ENCODE data around the gene SHROOM3. TPM values are rescaled to one million over a fixed set of nuclear protein-coding genes. Genes with fewer than 3 reads are reported as not detected.

Gene SHROOM3
- total and polyA plus RNA-seq, 8 donors = 6.1 to 212 (median 77.6) TPM

DNA sequence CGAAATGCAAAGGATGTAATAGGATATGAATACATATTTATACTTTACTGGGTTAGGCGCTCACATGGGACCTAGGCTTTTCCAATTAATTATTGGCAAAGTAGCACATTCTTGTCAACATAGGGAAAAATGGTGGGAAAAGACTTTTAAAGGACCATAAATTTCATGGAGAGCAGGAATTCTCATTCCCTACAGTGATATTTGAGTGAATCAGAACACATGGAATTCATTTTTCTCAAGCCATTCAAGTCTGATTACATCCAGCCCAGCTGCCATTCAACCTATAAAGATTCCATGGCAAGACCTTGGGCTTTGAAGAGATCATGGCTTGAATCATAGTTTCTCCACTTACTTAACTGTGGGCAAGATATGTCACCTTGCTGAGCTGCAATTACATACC is 312.5 kb downstream of the SHROOM3 start:
- Histone ChIP-seq H3K27me3 (no peaks in the 10 kb centered on the region), H3K9me3 (no peaks in the 10 kb centered on the region), H3K36me3 (peaks cover 0 to 43% (median 29%) of the 10 kb centered on the region in 4 donors), H3K27ac (no peak overlapping the region), H3K4me1 (peaks cover 0 to 34% (median 13%) of the 10 kb centered on the region in 4 donors), H3K4me3 (no peak overlapping the region)
- no peak for DNase-seq
- intact Hi-C loops (cut with DNase I; ENCODE audit: low total_unique reads) = no loop called here
- 72 to 91% (median 79%) methylated on average over 2 of the region's 2 CpGs for WGBS, 5 donors
- TF ChIP-seq, protein P1, sequence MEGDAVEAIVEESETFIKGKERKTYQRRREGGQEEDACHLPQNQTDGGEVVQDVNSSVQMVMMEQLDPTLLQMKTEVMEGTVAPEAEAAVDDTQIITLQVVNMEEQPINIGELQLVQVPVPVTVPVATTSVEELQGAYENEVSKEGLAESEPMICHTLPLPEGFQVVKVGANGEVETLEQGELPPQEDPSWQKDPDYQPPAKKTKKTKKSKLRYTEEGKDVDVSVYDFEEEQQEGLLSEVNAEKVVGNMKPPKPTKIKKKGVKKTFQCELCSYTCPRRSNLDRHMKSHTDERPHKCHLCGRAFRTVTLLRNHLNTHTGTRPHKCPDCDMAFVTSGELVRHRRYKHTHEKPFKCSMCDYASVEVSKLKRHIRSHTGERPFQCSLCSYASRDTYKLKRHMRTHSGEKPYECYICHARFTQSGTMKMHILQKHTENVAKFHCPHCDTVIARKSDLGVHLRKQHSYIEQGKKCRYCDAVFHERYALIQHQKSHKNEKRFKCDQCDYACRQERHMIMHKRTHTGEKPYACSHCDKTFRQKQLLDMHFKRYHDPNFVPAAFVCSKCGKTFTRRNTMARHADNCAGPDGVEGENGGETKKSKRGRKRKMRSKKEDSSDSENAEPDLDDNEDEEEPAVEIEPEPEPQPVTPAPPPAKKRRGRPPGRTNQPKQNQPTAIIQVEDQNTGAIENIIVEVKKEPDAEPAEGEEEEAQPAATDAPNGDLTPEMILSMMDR (IDR thresholded peaks at IDR 0.05) = no peak
- no peak for TF ChIP-seq POLR2AphosphoS5 (IDR thresholded peaks at IDR 0.05)
- TF ChIP-seq EP300 (IDR thresholded peaks at IDR 0.05) = no peak
- TF ChIP-seq POLR2A (IDR thresholded peaks at IDR 0.05) = no peak

DNA sequence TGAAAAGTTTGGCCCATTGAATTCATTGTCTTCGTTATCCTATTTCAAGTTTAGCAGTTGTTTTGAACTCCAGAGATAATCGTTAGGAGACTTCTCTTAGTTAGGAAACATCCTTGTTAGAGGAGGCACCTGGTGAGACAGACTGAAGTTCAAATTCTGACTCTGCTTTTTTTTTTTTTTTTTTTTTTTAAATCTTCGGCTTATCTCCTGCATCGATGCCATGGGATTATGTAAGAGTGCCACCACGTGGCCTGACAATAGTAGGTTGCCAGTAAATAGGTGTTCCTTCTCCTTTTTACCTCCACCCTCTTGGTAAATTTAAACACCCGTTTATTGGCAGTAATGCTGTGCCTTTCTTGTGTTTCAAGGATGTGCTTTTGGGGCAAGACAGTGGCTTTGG is 313.6 kb downstream of the SHROOM3 start:
- Histone ChIP-seq H3K4me3 (no peak overlapping the region), H3K4me1 (peaks cover 0 to 40% (median 9%) of the 10 kb centered on the region in 4 donors), H3K36me3 (peaks cover 0 to 51% (median 31%) of the 10 kb centered on the region in 4 donors), H3K9me3 (no peaks in the 10 kb centered on the region), H3K27ac (no peak overlapping the region), H3K27me3 (no peaks in the 10 kb centered on the region)
- TF ChIP-seq POLR2A (IDR thresholded peaks at IDR 0.05) (no peak), EP300 (IDR thresholded peaks at IDR 0.05) (no peak), POLR2AphosphoS5 (IDR thresholded peaks at IDR 0.05) (peak in 1 of 3 donors; percentile 21)
- TF ChIP-seq, protein P1 (IDR thresholded peaks at IDR 0.05) = peak in 1 of 7 experiments; percentile 22
- intact Hi-C loops (cut with DNase I; ENCODE audit: low total_unique reads) = no loop called here
- 16 to 31% (median 20%) methylated on average over 6 of the region's 6 CpGs for WGBS, 5 donors
- peak; percentile 57 to 75 for DNase-seq

DNA sequence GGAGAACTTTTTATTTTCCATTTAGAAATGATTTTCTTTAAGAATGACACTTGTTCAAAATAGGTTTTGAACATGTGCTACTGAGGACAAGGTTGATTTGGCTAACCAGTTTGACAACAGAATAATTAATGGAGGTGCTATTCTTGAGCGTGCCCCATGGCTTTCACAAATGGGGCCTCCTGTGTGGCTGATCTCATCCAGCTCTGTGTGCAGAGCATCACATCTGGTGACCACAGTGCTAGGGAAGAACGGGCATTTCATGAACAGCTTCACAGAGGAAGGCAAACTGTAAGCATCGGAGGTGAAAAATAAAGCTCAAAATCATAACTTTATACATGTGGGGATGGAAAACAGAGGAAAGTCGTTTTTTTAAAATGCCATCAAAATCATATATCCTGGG is 314.3 kb downstream of the SHROOM3 start:
- H3K36me3 ChIP-seq = peaks cover under 1 to 58% (median 36%) of the 10 kb centered on the region in 4 donors
- no peak overlapping the region for H3K27ac ChIP-seq
- intact Hi-C loops (cut with DNase I; ENCODE audit: low total_unique reads) = no loop called here
- peaks cover 0 to 40% (median 6%) of the 10 kb centered on the region in 4 donors for H3K4me1 ChIP-seq
- DNase-seq = no peak
- no peaks in the 10 kb centered on the region for H3K9me3 ChIP-seq
- no peaks in the 10 kb centered on the region for H3K27me3 ChIP-seq
- WGBS, 5 donors = 79 to 90% (median 83%) methylated on average over 4 of the region's 4 CpGs
- H3K4me3 ChIP-seq = no peak overlapping the region
- TF ChIP-seq, protein P1 (IDR thresholded peaks at IDR 0.05) = no peak
- TF ChIP-seq POLR2AphosphoS5 (IDR thresholded peaks at IDR 0.05) = no peak
- no peak for TF ChIP-seq EP300 (IDR thresholded peaks at IDR 0.05)
- TF ChIP-seq POLR2A (IDR thresholded peaks at IDR 0.05) = no peak

GRCh38 chr4:76750716-76751115 is 315.7 kb downstream of the SHROOM3 start:
- H3K27ac ChIP-seq = no peak overlapping the region
- H3K9me3 ChIP-seq = no peaks in the 10 kb centered on the region
- peaks cover 0 to 42% (median 4%) of the 10 kb centered on the region in 4 donors for H3K4me1 ChIP-seq
- 81 to 89% (median 84%) methylated on average over 3 of the region's 3 CpGs for WGBS, 5 donors
- TF ChIP-seq POLR2A (IDR thresholded peaks at IDR 0.05) (no peak), POLR2AphosphoS5 (IDR thresholded peaks at IDR 0.05) (no peak), EP300 (IDR thresholded peaks at IDR 0.05) (no peak)
- TF ChIP-seq, protein P1 (IDR thresholded peaks at IDR 0.05) = no peak
- DNase-seq = no peak
- H3K36me3 ChIP-seq = peaks cover 9 to 65% (median 49%) of the 10 kb centered on the region in 4 donors
- no peaks in the 10 kb centered on the region for H3K27me3 ChIP-seq
- intact Hi-C loops (cut with DNase I; ENCODE audit: low total_unique reads) = loop anchor here (10.0 kb wide), 1 partner anchor 236 kb away; no protein-coding TSS in a partner anchor
- H3K4me3 ChIP-seq = no peak overlapping the region

All from stomach (tissue), 9 donors.